K562 (cell line): Measurements from ENCODE around the gene RAB31. TPM values are rescaled to one million over a fixed set of nuclear protein-coding genes. Genes with fewer than 3 reads are reported as not detected.

Experiments used
- ZNF518B ChIP-seq: fragments of 250-450 bp; sonication (Bioruptor Pico); IDR thresholded peaks from 2 replicates; pipeline ENCODE4 v1.5.0; 2021; ENCODE audit warnings: mild to moderate bottlenecking, moderate library complexity
- polyA plus RNA-seq, 8 experiments: library from polyadenylated mRNA; depleted of rRNA in 4 of 8; stranded (reverse) in 5 of 8; unstranded in 3 of 8; fragments of >200 nt; fragmentation: Nextera tagmentation in 2 of 8; fragmentation: Illumina TruSeq in 1 of 8; extraction: Ambion mirVana in 2 of 8; extraction: Trizol in 1 of 8; gene quantifications; 2 replicates each; pipeline versions ENCODE4 v1.2.1 to v1.2.3, GENCODE V29; 2011 to 2014; ENCODE audit warnings: inconsistent platforms in 1 of 8, missing spikeins in 1 of 8
- total RNA-seq, 7 experiments: library from RNA; depleted of rRNA in 6 of 7; stranded (reverse); fragments of >200 nt in 6 of 7; fragmentation: Illumina TruSeq in 2 of 7; extraction: Trizol in 2 of 7; gene quantifications; 2 replicates each; pipeline versions ENCODE4 v1.2.1 to v1.2.3, GENCODE V29; 2011 to 2021; ENCODE audit warnings: low replicate concordance in 1 of 7
- TF ChIP-seq, protein P1 (sequence below): sonication (generic); formaldehyde crosslinking; IDR thresholded peaks from 2 replicates; pipeline ENCODE4 v1.8.1; 2023; ENCODE audit warnings: mild to moderate bottlenecking, missing genetic modification reagents, moderate library complexity

Gene RAB31
- total and polyA plus RNA-seq, 9 of the 15 experiments (the other 6 are each of a cell fraction or from before 2014, with no cell fraction given): 20.7 to 70.4 (median 41.3) TPM

GRCh38 chr18:9848170-9848879, 140.2 kb downstream of the RAB31 start (continued):
- TF ChIP-seq ZNF518B (CRISPR knock-in tag): no peak
- TF ChIP-seq, protein P1, sequence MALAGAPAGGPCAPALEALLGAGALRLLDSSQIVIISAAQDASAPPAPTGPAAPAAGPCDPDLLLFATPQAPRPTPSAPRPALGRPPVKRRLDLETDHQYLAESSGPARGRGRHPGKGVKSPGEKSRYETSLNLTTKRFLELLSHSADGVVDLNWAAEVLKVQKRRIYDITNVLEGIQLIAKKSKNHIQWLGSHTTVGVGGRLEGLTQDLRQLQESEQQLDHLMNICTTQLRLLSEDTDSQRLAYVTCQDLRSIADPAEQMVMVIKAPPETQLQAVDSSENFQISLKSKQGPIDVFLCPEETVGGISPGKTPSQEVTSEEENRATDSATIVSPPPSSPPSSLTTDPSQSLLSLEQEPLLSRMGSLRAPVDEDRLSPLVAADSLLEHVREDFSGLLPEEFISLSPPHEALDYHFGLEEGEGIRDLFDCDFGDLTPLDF: no peak
